Fibroblast of skin of right quadriceps (primary cell): Measurements from ENCODE around the gene CRIP2.

Experiments
- DNase-seq: peaks from one replicate; pipeline ENCODE4 v3.0.0-alpha.2; 2013

CRIP2 gene

DNA sequence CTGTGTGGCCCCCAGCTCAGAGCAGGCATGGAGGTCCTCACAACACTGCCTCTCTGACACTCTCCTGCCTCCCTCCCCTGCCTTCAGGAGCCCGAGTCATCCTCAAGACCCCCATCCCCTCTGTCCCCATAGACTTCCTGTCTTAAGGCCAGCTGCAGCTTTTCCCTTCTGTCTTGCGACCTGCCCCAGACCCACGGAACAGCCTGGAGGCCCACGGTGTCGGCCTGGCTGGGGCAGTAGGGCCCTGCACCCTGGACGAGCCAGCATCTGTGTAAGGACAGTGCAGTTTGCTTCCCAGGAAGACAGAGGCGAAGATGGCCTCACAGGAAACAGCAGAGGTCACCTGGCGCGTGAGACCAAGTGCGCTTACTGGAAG is 26.1 kb downstream of the CRIP2 start:
- no peak for DNase-seq

DNA sequence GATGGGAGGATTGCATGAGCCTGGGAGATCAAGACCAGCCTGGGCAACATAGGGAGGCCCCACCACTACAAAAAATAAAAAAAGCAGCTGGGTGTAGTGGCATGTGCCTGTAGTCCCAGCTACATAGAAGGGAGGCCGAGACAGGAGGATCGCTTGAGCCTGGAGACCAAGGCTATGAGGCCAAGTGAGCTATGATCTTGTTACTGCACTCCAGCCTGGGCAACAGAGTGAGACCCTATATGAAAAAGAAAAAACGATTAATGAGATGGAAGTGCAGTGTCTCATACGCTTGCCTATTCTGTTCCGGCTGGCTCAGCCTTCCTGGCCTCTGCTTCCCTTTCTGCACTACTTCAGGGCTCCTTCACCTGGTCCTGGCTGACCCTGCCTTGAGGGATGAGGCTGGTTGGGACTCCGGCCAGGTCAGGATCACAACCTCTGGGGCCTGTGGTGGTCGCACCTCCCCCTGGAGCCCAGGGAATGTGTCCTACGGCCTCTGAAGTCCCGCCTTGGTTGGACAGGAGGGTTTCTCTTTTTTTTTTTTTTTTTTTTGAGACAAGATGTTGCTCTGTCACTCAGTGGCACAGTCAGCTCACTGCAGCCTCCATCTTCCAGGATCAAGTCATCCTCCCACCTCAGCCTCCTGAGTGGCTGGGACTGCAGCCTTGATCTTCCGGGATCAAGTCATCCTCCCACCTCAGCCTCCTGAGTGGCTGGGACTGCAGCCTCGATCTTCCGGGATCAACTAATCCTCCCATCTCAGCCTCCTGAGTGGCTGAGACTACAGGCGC is 27.1 kb downstream of the CRIP2 start:
- no peak for DNase-seq

DNA sequence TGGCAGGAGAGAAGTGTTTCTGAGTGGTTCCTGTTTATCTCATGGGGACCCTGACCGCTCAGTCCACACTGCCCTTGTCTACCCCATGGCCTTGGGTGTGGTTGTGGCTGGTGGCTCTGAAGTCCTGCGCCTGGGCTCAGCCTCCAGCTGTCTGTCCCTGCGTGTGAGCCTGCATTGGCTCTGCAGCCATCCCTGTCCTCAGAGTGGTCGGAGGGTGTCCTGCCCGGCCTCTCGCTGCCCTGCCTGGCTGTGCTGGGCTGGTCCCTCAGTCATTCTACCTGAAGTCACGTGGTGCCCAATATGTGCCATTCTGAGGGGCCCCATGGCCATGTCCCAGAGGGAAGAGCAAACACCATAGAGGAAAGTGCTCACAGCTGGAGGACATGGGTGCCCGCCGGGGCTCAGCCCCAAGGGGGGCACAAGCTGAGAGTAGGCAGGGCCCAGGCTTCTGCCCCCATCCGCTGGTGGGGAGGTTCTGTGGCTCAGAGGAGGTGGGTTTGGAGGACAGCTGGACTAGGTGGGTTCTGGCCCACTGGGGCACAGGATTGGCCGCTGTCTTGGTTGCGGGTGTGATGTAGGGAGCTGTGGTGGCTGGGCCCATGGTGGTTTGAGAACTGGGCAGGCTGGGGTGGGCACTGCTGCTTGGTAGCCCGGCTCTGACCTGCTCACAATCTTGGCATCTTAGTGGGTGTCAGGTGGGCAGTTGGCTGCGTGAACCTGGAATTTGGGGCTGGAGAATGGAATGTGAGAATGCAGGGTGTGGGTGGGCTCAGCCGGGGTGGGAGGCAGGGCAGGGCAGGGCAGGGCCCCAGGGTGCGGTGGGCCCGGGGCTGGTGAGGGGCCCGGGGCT is 28.1 kb downstream of the CRIP2 start:
- no peak for DNase-seq

DNA sequence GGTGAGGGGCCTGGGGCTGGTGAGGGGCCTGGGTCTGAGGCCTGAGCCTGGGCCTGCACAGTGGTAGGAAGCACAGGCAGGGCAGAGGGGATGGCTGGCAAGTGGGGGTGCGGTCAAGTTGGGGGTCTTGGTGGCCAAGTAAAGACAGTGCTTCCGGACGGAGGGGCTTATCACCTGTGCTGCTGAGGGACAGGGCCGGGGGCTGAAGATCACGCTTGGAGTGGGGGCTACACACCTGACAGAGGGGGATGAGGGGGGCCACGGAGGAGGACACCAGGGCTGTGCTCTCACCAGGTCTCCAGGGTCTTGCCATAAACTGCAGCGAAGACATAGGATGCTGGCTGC is 28.6 kb downstream of the CRIP2 start:
- no peak for DNase-seq

DNA sequence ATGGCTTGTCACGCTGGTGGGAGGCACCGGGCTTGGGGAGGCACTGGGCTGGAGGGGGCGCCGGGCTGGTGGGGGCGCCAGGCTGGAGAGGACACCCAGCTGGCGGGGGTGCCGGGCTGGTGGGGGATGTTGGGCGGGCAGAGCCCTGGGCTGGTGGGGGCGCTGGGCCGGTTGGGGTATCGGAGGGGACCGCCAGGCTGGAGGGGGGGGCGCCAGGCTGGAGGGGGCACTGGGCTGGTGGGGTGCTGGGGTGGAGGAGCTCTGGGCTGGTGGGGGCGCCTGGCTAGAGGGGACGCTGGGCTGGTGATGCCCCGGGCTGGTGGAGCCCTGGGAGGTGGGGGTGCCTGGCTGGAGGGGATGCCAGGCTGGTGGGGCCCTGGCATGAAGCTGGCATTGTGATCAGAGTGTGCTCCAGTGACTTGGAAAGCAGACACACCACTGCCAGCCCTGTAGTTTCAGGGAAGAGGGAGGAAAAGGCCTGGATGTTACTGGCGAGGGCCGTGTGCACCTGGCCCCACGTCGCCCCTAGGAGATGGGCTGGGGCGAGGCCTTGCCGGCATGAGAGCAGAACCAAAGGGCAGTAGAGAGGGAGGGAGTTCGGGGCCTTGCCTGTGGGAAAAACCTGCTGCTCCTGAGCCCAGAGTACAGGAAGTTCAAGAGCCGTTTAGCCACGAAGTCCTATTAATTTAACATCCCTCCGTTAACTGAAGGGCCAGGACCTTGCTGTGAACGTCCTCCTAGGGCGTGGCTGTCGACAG is 29.5 kb downstream of the CRIP2 start:
- DNase-seq = no peak

DNA sequence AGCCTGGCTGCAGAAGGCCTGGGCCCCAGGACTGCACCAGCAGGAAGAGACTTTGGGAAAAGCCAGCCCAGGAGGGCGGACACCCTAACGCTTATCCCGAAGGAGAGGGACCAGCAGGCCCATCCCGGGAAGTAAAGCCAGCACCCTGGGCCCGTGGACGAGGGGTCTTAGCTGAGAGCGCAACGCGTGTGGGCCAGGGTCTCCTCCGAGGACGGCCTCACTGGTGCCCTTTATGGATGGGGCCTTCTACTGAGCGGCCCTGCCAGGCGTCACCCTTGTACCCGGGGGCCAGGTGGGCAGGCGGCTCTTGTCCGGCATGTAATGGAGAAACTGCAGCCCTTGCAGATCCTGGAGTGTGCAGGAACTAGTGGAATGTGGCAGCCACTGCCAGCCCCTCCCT is 30.5 kb downstream of the CRIP2 start:
- DNase-seq = no peak

DNA sequence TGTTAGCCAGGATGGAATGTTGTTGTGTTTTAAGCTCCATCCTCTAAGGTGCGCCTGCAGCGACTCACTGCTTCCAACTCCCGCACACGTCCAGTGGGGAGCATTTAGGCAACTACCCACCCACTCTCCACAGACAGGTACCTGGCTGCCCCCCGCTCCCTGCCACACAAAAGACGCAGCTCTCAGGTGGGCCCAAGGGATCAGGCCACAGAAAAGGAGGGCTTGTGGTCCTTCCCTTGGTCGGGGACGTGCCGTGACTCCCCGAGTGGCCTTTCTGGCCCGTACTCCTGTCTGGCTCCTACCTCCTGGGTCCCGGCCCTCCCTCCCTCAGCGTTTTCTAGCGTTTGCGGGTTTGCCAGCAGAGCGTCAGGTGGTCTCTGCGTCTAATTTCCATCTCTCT is 32.6 kb downstream of the CRIP2 start:
- DNase-seq = no peak

DNA sequence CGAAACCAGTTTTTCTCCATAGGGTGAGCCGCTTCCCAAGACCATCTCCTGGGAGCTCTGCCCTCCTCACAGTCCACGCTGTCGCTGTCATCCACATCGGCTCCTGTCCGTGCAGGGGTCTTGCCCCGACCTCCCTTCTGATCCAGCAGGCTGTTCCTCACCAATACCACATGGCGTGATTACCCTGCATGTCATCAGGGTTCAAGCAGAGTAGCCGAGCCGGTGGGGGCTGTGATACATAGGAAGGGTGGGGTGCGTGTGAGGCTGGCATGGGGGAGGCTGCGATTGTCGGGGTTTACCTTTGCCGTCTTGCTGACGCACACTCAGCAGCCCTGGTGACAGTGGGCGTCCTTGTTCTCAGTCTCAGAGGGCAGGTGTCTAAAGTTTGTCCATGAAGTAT is 33.4 kb downstream of the CRIP2 start:
- DNase-seq = no peak

DNA sequence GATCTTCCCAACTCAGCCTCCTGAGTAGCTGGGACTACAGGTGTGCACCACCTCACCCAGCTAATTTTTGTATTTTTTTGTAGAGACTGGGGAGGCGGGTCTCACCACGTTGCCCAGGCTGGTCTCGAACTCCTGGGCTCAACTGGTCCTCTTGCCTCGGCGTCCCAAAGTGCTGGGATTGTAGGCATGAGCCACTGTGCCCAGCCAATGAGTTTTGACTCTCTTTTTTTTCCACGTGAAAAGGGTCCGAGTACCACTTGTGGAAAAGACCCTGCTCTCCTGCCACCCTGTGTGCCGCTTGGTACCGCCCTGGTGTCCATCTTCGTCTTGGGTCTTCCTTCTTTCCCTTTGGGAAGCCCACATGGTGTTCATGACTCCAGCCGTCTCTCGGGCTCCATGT is 34.0 kb downstream of the CRIP2 start:
- no peak for DNase-seq

DNA sequence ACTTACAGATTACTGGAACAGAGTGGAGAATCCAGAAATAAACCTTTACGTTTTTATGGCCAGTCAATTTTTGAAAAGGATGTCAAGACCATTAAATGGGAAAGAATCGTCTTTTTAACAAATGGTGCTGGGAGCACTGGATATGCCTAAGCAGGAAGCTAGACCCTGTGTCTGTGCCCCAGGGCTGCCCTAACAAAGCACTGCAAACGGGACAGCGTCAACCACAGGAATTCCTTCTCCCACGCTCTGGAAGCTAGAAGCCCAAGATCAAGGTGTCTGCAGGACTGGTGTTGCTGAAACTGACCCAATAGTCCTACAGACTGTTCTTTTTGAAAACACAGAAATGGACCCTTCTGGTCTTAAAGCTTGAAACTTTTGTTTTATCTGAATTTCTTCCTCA is 42.5 kb downstream of the CRIP2 start:
- no peak for DNase-seq

DNA sequence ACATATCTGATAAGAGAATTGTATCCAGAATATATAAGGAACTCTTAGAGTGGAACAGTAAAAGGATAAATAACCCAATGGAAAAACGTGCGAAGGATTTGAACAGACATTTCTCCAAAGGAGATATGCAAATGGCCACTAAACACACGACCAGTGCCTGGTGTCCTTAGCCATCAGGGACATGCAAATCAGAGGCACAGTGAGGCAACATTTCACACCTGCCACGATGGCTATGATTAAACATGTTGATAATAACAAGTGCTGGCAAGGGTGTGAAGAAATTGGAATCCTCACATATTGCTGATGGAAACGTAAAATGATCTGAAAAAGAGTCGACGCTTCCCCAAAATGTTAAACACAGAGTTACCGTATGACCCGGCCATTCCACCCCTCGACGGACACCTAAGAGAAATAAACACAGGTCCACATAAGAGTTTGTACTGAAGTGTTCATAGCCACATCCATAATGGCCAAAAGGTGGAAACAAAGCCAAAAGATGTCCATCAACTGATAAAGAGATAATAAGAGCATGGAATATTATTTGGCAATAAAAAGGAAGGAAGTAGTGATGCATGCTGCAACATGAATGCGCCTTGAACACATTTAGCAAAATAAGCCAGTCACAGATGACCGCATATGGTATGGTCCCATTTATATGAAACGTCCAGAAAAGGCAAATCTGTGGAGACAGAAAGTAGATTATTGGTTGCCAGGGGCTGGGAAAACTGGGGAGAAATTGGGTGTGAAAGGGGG is 45.5 kb downstream of the CRIP2 start:
- no peak for DNase-seq

DNA sequence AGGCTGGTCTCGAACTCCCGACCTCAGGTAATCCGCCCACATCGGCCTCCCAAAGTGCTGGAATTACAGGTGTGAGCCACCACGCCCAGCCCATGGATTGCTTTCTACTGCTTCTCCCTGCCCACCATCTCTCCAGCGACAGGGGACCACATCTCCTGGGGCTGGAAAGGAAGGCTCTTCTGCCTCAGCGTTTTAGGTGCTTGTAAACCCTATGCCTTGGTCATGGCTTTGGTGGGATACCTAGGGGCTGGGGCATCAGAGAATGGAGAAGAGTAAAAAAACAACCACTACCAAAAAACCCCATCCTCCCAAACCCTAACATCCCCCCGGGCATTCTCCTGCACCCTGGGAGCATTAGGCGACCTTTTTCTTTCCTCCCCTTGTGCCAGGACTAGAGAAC is 50.7 kb downstream of the CRIP2 start:
- DNase-seq = no peak

DNA sequence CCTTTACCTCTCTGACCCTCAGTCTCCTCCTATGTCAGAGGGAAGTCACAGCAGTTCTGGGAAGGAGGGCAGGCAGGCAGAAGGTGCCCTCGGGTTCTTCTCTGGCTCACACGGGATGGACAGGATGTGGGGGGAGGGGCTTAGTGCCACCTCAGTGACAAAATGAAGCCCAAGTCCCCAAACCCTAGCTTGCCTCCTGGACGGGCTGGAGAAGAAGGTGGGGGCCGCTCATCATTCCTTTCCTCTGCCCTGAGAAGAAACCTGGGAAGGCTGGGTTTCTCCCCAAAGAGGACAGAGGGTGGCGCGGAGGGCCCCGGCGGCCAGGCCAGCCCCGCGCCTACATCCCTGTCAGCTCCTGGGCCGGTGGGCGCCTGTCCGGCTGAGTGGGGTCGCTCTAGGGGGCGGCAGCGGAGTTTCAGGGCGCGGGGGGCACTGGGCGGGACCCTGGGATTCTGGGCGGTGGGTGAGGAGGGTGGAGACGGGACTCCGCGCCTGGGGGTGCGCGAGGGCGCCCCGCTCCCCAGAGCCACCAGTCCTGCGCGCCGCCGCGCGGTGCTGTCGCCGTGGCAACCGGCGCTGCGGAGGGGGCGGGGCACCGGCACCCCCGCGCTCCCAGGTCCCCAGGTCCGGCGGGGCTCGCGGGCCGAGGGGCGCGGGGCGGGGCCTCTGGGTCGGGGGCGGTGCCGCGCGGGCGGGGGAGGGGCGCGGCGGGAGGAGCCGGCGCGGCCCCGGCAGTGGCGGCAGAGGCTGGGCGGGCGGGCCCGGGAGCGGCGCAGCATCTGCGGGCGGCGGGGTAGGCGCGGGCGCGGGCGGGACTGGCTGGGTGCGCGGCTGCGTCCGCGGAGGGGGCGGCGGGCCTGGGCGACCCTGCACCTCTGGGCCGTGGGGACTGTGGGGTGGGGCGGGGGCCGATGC is 51.5 kb downstream of the CRIP2 start, which contains the start of gene TMEM121:
Gene TMEM121, plus strand, starts transcription at position 723 of the 915 bp plus-strand sequence. CDS start 2,252 bp downstream, outside the sequence.
- no peak for DNase-seq

DNA sequence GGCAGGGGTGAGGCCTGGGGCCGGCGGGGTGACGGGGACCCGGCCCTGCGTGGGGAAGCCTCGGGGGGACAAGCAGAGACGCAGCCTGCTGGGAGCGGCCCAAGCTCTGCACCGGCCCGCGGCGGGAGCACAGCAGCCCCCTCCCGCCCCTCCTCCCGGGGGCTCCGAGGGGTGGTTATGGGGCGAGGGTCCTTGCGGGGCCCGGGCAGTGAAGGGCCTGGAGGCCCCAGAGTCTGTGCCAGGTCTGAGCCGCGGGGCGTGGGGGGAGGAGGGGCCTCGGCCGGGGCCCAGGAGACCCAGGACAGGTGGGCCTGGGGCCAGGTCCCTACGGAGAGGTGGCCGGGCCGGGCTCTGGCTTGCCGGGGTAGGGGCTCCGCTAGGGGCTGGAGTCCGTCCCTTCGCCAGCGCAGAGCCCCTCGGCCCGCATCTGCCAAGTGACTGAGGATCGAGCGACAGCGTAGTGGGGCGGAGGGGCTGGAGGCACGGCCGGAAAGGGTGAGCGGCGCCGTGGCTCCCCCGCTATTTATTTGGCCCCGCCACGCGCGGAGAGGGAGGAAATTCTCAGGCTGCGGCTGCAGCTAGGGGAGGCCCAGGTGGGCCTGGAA is 52.3 kb downstream of the CRIP2 start:
- no peak for DNase-seq

DNA sequence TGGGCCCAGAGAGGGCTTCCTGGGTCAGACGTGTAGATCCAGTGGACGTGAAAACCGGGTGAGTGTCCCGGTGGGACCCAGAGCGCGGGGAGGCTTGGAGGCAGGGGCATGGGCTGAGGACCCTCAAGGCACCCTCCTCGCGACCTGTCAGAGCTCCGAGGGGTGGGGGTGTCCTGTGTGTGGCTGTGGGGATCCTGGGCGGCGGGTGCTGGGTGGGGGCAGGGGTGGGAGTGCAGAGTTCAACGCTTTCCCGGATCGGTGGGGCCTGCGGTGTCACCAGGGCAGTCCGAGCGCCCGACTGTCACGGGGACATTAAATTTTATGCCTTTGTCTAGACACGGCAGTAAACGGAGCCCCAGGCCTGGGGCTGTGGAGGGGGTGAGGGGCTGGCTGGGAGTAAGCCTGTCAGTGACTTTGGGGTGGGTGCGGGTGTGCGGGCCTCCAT is 52.8 kb downstream of the CRIP2 start:
- DNase-seq = no peak

DNA sequence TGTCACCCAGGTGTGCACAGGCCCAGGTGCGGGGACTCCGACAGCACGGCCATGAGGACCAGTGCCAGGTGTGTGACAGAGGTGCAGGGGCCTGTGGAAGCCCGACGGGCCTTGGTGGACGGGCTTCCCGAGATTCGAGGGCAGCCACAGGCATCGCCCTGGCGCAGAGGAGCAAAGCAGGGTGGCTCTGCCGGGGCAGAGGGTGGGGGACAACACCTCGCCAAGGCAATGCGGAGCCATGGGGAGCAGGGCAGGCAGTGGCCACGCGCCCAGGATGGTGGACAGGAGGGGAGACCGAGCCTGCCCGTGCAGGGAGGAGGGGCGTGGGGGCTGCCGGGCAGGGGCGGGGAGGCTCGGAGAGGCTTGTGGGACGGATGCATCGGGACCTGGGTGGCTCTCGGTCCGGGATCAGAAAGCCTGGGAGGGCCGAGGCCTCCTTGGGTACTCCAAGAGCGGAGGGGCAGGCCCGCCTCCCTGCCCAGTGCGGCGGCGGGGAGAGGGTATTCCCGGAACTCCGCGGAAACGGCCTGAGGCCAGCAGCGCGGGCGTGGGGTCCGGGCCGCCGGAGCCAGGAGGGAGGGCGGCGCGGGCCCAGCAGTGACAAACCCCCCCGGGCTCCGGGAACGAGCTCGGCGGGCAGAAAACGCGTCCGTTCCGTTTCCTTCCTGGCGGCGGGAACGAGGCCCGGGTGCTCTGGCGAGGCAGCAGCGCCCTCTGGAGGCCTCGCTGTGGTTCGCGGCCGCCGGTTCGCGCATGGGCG is 53.4 kb downstream of the CRIP2 start:
- peak; percentile 73 for DNase-seq

DNA sequence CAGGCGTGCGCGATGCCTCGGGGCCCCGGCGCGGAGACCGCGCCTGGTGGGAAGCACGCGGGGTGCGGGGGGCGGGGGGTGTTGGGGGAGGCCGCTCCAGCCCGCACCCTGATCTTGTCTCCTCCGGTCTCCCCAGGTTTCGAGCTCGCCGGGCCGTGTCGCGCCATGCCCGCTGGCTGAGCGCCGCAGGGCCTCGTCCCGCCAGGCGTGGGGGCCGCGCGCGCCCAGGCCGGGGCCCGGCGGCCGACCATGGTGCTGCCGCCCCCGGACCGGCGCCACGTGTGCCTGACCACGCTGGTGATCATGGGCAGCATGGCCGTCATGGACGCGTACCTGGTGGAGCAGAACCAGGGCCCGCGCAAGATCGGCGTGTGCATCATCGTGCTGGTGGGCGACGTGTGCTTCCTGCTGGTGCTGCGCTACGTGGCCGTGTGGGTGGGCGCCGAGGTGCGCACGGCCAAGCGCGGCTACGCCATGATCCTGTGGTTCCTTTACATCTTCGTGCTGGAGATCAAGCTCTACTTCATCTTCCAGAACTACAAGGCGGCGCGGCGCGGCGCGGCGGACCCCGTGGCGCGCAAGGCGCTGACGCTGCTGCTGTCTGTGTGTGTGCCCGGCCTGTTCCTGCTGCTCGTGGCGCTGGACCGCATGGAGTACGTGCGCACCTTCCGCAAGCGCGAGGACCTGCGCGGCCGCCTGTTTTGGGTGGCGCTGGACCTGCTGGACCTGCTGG is 54.1 kb downstream of the CRIP2 start:
- no peak for DNase-seq

DNA sequence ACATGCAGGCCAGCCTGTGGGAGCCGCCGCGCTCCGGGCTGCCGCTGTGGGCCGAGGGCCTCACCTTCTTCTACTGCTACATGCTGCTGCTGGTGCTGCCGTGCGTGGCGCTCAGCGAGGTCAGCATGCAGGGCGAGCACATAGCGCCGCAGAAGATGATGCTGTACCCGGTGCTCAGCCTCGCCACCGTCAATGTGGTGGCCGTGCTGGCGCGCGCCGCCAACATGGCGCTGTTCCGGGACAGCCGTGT is 54.6 kb downstream of the CRIP2 start:
- DNase-seq = no peak
